ENCODE results near the gene OXSR1. TPM values are rescaled to one million over a fixed set of nuclear protein-coding genes. Genes with fewer than 3 reads are reported as not detected.

OXSR1 gene
- total and polyA plus RNA-seq, 10 of the 15 experiments (the other 5 are each of a cell fraction or from before 2014, with no cell fraction given) = 12.4 to 54.6 (median 35.7) TPM

- ATAC-seq (peak; percentile 31), FAIRE-seq (no peak), DNase-seq (ENCODE audit: low read depth, low spot score) (no peak)
- Histone ChIP-seq H3K27me3 (replicated peaks in 1 of 2; ENCODE audit: control insufficient read depth in 2 of 2, insufficient read depth in 2 of 2, low read length in 1 of 2) (no peaks in the 10 kb centered on the region; a peak in 1 of 4 replicates), H3K9me3 (replicated peaks; ENCODE audit: control insufficient read depth, insufficient read depth, low read length) (no peaks in the 10 kb centered on the region), H2AFZ (ENCODE audit: control insufficient read depth, low read depth, low read length) (no peak overlapping the region), H3K27ac (ENCODE audit: control insufficient read depth, insufficient read depth) (no peak overlapping the region), H3K4me1 (ENCODE audit: control insufficient read depth, insufficient read depth, low read length) (peaks cover 6% of the 10 kb centered on the region; the same call in 1 of the 2 replicates), H4K20me1 (ENCODE audit: control insufficient read depth, insufficient read depth) (no peaks in the 10 kb centered on the region), H3K36me3 (ENCODE audit: control insufficient read depth in 2 of 2, insufficient read depth in 2 of 2, low read length in 1 of 2) (no peaks in the 10 kb centered on the region; a peak in 3 of 4 replicates), H3K4me3 (no peak overlapping the region), H3K9ac (ENCODE audit: control insufficient read depth, insufficient read depth, low read length) (no peak overlapping the region), H3K79me2 (ENCODE audit: control insufficient read depth, insufficient read depth, low read length) (no peaks in the 10 kb centered on the region), H3K4me2 (ENCODE audit: control insufficient read depth, insufficient read depth) (no peak overlapping the region)
- no TSS peak for BruUV-seq (replicated peaks)
- TF ChIP-seq MYB (IDR thresholded peaks at IDR 0.05; ENCODE audit: borderline replicate concordance, low read depth, low read length) (no peak), ELK1 (IDR thresholded peaks at IDR 0.05; ENCODE audit: low read depth, low read length) (no peak)
- POLR2A ChIA-PET = no interaction called here
- SMC1A ChIA-PET (ENCODE audit: uncharacterized antibody, unreplicated experiment) = interaction anchor here (4.0 kb wide), 1 partner anchor 182 kb away, joined by 20 read pairs; no protein-coding TSS in a partner anchor
- CTCF ChIA-PET = interaction anchor here (0.6 to 5.7 kb wide), 6 partner anchors 18 to 228 kb away, joined by 3 to 42 read pairs (median 3); partner anchors contain the start of genes ACAA1 and SLC22A14
- RAD21 ChIA-PET (ENCODE audit: unreplicated experiment) = interaction anchor here (0.8 to 1.3 kb wide), 2 partner anchors 182 to 230 kb away, joined by 3 to 4 read pairs; partner anchors contain the start of gene XYLB
- intact Hi-C loops (cut with micrococcal nuclease; ENCODE audit: unreplicated experiment) = loop anchor here (5.0 kb wide), 4 partner anchors 121 to 231 kb away; partner anchors contain the start of genes SLC22A14 and XYLB
- WGBS (ENCODE audit: insufficient coverage, insufficient replicate concordance, low lambda C conversion rate, missing lambda C conversion rate) = 17% methylated on average over 9 of the region's 9 CpGs
- in situ Hi-C loops (cut with MboI) = loop anchor here (5.0 kb wide), 1 partner anchor 366 kb away; no protein-coding TSS in a partner anchor
Observed at GRCh38 chr3:38115645-38116427, 49.5 kb upstream of the OXSR1 start.

All from GM12878 (cell line).